ENCODE data around the gene CAMTA1.

- no peak for TF ChIP-seq CTCF (IDR thresholded peaks at IDR 0.05; ENCODE audit: insufficient read depth, low read depth, low read length)
- TF ChIP-seq EZH2 (IDR thresholded peaks at IDR 0.05; ENCODE audit: insufficient read depth, low read length), result no peak
Measured at GRCh38 chr1:7610106-7610731, 825.0 kb downstream of the CAMTA1 start.

Measured in astrocyte (in vitro differentiated cells and primary cell).